GM19438 (cell line): ENCODE data around the gene IRAK3.
A peak's percentile ranks its signal among the peaks of the same experiment; 100 is the strongest.
"Not testable (repeated sequence)": the region's sequence is repeated elsewhere in the genome, so short reads cannot be mapped to it uniquely, and the experiment has no call there.

Experiments
- ATAC-seq: cut with Tn5 transposase; IDR thresholded peaks from one replicate; pipeline ENCODE4 v1.9.1; 2021; ENCODE audit warnings: low read depth; ENCODE audit not compliant: unreplicated experiment

Gene IRAK3

GRCh38 chr12:66169221-66170170 lies 19.5 kb upstream of the IRAK3 start, which contains the start of gene TMBIM4:
Gene TMBIM4, minus strand, starts transcription at chr12:66169996. Its CDS starts 45 bp downstream, at chr12:66169951.
- peak; percentile 87 for ATAC-seq

- ATAC-seq, result no peak
Measured at GRCh38 chr12:66170606-66171005, 18.4 kb upstream of the IRAK3 start.

- not testable (repeated sequence) for ATAC-seq
Measured at GRCh38 chr12:66174391-66175325, 14.4 kb upstream of the IRAK3 start.

GRCh38 chr12:66176105-66176900 lies 12.7 kb upstream of the IRAK3 start:
- ATAC-seq, result no peak

GRCh38 chr12:66182956-66183355 lies 6.1 kb upstream of the IRAK3 start:
- ATAC-seq, result no peak

- ATAC-seq, result not testable (repeated sequence)
Measured at GRCh38 chr12:66184822-66185221, 4.2 kb upstream of the IRAK3 start.

- no peak for ATAC-seq
Measured at GRCh38 chr12:66187036-66187435, 2.0 kb upstream of the IRAK3 start.

- no peak for ATAC-seq
Measured at GRCh38 chr12:66187821-66188220, 1.2 kb upstream of the IRAK3 start.

- peak; percentile 15 for ATAC-seq
Measured at GRCh38 chr12:66189486-66189843, 451 bp downstream of the IRAK3 start.

- no peak for ATAC-seq
Measured at GRCh38 chr12:66189889-66190288, 875 bp downstream of the IRAK3 start.

- ATAC-seq, result peak; percentile 36
Measured at GRCh38 chr12:66190519-66191370, 1.7 kb downstream of the IRAK3 start.

- ATAC-seq, result peak; percentile 4
Measured at GRCh38 chr12:66191547-66192126, 2.6 kb downstream of the IRAK3 start.

- ATAC-seq, result no peak
Measured at GRCh38 chr12:66194122-66194521, 5.1 kb downstream of the IRAK3 start.

GRCh38 chr12:66195242-66195641 lies 6.2 kb downstream of the IRAK3 start:
- no peak for ATAC-seq

- ATAC-seq, result peak; percentile 83
Measured at GRCh38 chr12:66196806-66197205, 7.8 kb downstream of the IRAK3 start.

GRCh38 chr12:66197495-66197921 lies 8.5 kb downstream of the IRAK3 start:
- ATAC-seq, result no peak

- no peak for ATAC-seq
Measured at GRCh38 chr12:66199141-66199540, 10.1 kb downstream of the IRAK3 start.

- ATAC-seq, result no peak
Measured at GRCh38 chr12:66199831-66200509, 11.0 kb downstream of the IRAK3 start.
